ENCODE results near the gene TYW3. TPM values are rescaled to one million over a fixed set of nuclear protein-coding genes. Genes with fewer than 3 reads are reported as not detected.

The TYW3 gene
- total RNA-seq, 6 experiments from 2014 or later: 20.7 to 27.6 (median 24.9) TPM

GRCh38 chr1:74703386-74704182 is 29.4 kb upstream of the TYW3 start:
- no peak overlapping the region for H3K27ac Mint-ChIP-seq
- DNase-seq: no peak
- no peak for TF ChIP-seq CTCF (IDR thresholded peaks at IDR 0.05)
- H3K4me3 Mint-ChIP-seq: no peak overlapping the region
- no peaks in the 10 kb centered on the region; the same call in 1 of the 2 replicates for H3K27me3 Mint-ChIP-seq (ENCODE audit: insufficient read depth)
- no peaks in the 10 kb centered on the region for H3K9me3 Mint-ChIP-seq
- peaks cover 4% of the 10 kb centered on the region for H3K36me3 Mint-ChIP-seq (ENCODE audit: low read depth)
- no peaks in the 10 kb centered on the region for H3K4me1 Mint-ChIP-seq (ENCODE audit: low read depth)

- no peak for TF ChIP-seq CTCF (IDR thresholded peaks at IDR 0.05)
- H3K9me3 Mint-ChIP-seq: no peaks in the 10 kb centered on the region
- DNase-seq: no peak
- H3K4me3 Mint-ChIP-seq: no peak overlapping the region
- H3K4me1 Mint-ChIP-seq (ENCODE audit: low read depth): peaks cover 9% of the 10 kb centered on the region; the same call in 1 of the 2 replicates
- no peak overlapping the region for H3K27ac Mint-ChIP-seq
- peaks cover 17% of the 10 kb centered on the region for H3K36me3 Mint-ChIP-seq (ENCODE audit: low read depth)
- H3K27me3 Mint-ChIP-seq (ENCODE audit: insufficient read depth): no peaks in the 10 kb centered on the region
Observed at GRCh38 chr1:74712881-74713280, 20.1 kb upstream of the TYW3 start.

GRCh38 chr1:74713849-74714248 is 19.1 kb upstream of the TYW3 start:
- TF ChIP-seq CTCF (IDR thresholded peaks at IDR 0.05): no peak
- H3K36me3 Mint-ChIP-seq (ENCODE audit: low read depth): peaks cover 13% of the 10 kb centered on the region
- no peak overlapping the region for H3K27ac Mint-ChIP-seq
- H3K4me3 Mint-ChIP-seq: no peak overlapping the region
- H3K4me1 Mint-ChIP-seq (ENCODE audit: low read depth): peaks cover 9% of the 10 kb centered on the region; the same call in 1 of the 2 replicates
- no peak for DNase-seq
- H3K27me3 Mint-ChIP-seq (ENCODE audit: insufficient read depth): no peaks in the 10 kb centered on the region
- H3K9me3 Mint-ChIP-seq: no peaks in the 10 kb centered on the region

GRCh38 chr1:74714429-74715235 is 18.3 kb upstream of the TYW3 start:
- Mint-ChIP-seq H3K27ac (no peak overlapping the region), H3K4me1 (ENCODE audit: low read depth) (peaks cover 9% of the 10 kb centered on the region; the same call in 1 of the 2 replicates), H3K4me3 (no peak overlapping the region), H3K36me3 (ENCODE audit: low read depth) (peaks cover 11% of the 10 kb centered on the region), H3K9me3 (no peaks in the 10 kb centered on the region), H3K27me3 (ENCODE audit: insufficient read depth) (no peaks in the 10 kb centered on the region)
- no peak for TF ChIP-seq CTCF (IDR thresholded peaks at IDR 0.05)
- no peak for DNase-seq

- Mint-ChIP-seq H3K36me3 (ENCODE audit: low read depth) (peaks cover 11% of the 10 kb centered on the region), H3K27me3 (ENCODE audit: insufficient read depth) (no peaks in the 10 kb centered on the region), H3K27ac (no peak overlapping the region), H3K4me3 (no peak overlapping the region), H3K9me3 (no peaks in the 10 kb centered on the region), H3K4me1 (ENCODE audit: low read depth) (peaks cover 9% of the 10 kb centered on the region; the same call in 1 of the 2 replicates)
- no peak for DNase-seq
- no peak for TF ChIP-seq CTCF (IDR thresholded peaks at IDR 0.05)
Observed at GRCh38 chr1:74715236-74715502, 17.8 kb upstream of the TYW3 start.

Data from HFFc6 (cell line).